Trophoblast cell (in vitro differentiated cells and primary cell): ENCODE measurements around the gene LRRC72.
"Not testable (repeated sequence)": the region's sequence is repeated elsewhere in the genome, so short reads cannot be mapped to it uniquely, and the experiment has no call there.

Source experiments
- DNase-seq, 2 donors: peaks; one replicate each; pipeline ENCODE4 v3.0.0-alpha.2; 2016
- H2AFZ ChIP-seq: 2 replicates; pipeline ENCODE4 v1.6.1; 2013; ENCODE audit warnings: low read length, moderate library complexity, mild to moderate bottlenecking; ENCODE audit not compliant: insufficient read depth, poor library complexity
- H2AK5ac ChIP-seq: 2 replicates; pipeline ENCODE4 v1.6.1; 2013; ENCODE audit warnings: mild to moderate bottlenecking, low read length
- H2BK120ac ChIP-seq: 2 replicates; pipeline ENCODE4 v1.6.1; 2013; ENCODE audit warnings: low read length, mild to moderate bottlenecking, moderate library complexity; ENCODE audit not compliant: insufficient read depth, poor library complexity
- H2BK12ac ChIP-seq: 2 replicates; pipeline ENCODE4 v1.6.1; 2013; ENCODE audit warnings: mild to moderate bottlenecking, low read length, moderate library complexity
- H2BK5ac ChIP-seq: 2 replicates; pipeline ENCODE4 v1.6.1; 2013; ENCODE audit warnings: low read length, low read depth, moderate library complexity, mild to moderate bottlenecking; ENCODE audit not compliant: poor library complexity
- H3K14ac ChIP-seq: 2 replicates; pipeline ENCODE4 v1.6.1; 2013; ENCODE audit warnings: mild to moderate bottlenecking, low read length
- H3K18ac ChIP-seq: 2 replicates; pipeline ENCODE4 v1.6.1; 2013; ENCODE audit warnings: mild to moderate bottlenecking, low read length
- H3K23ac ChIP-seq: 2 replicates; pipeline ENCODE4 v1.6.1; 2013; ENCODE audit warnings: low read length
- H3K27ac ChIP-seq: 2 replicates; pipeline ENCODE4 v1.5.1; 2013; ENCODE audit warnings: low read depth, mild to moderate bottlenecking, inconsistent platforms, low read length, moderate library complexity
- H3K27me3 ChIP-seq: 2 replicates; pipeline ENCODE4 v1.6.1; 2013; ENCODE audit warnings: inconsistent platforms, mild to moderate bottlenecking, low read length, moderate library complexity; ENCODE audit not compliant: insufficient read depth
- H3K36me3 ChIP-seq, 2 experiments: 1 replicate in 1 of 2; 2 replicates in 1 of 2; pipeline ENCODE4 v1.6.1; 2013; ENCODE audit warnings: low read length in 2 of 2, mild to moderate bottlenecking in 2 of 2, moderate library complexity in 1 of 2; ENCODE audit not compliant: insufficient read depth in 2 of 2, control insufficient read depth in 1 of 2
- H3K4ac ChIP-seq: 2 replicates; pipeline ENCODE4 v1.6.1; 2013; ENCODE audit warnings: low read depth, mild to moderate bottlenecking, low read length, moderate library complexity
- H3K4me1 ChIP-seq, 2 experiments: 1 replicate in 1 of 2; 2 replicates in 1 of 2; pipeline ENCODE4 v1.6.1; 2013; ENCODE audit warnings: low read length in 2 of 2, mild to moderate bottlenecking in 2 of 2, moderate library complexity in 1 of 2; ENCODE audit not compliant: insufficient read depth in 2 of 2, control insufficient read depth in 1 of 2
- H3K4me2 ChIP-seq: 2 replicates; pipeline ENCODE4 v1.6.1; 2013; ENCODE audit warnings: inconsistent platforms, mild to moderate bottlenecking, low read length, moderate library complexity
- H3K4me3 ChIP-seq: 2 replicates; pipeline ENCODE4 v1.5.1; 2013; ENCODE audit warnings: mild to moderate bottlenecking, low read depth, low read length, inconsistent platforms
- H3K79me1 ChIP-seq: one replicate; pipeline ENCODE4 v1.6.1; 2013; ENCODE audit warnings: low read length
- H3K79me2 ChIP-seq: 2 replicates; pipeline ENCODE4 v1.6.1; 2013; ENCODE audit warnings: low read length, mild to moderate bottlenecking; ENCODE audit not compliant: control insufficient read depth, insufficient read depth, poor library complexity
- H3K9ac ChIP-seq: 2 replicates; pipeline ENCODE4 v1.6.1; 2013; ENCODE audit warnings: mild to moderate bottlenecking, low read length
- H3K9me3 ChIP-seq: 2 replicates; pipeline ENCODE4 v1.6.1; 2013; ENCODE audit warnings: low read depth, mild to moderate bottlenecking, control low read depth, inconsistent platforms, low read length; ENCODE audit not compliant: insufficient read depth
- H4K12ac ChIP-seq: 2 replicates; pipeline ENCODE4 v1.6.1; 2013; ENCODE audit warnings: low read depth, mild to moderate bottlenecking, low read length, moderate library complexity
- H4K8ac ChIP-seq: 2 replicates; pipeline ENCODE4 v1.6.1; 2013; ENCODE audit warnings: low read depth, mild to moderate bottlenecking, low read length, moderate library complexity
- H4K91ac ChIP-seq: one replicate; pipeline ENCODE4 v1.6.1; 2013; ENCODE audit warnings: low read depth, mild to moderate bottlenecking, low read length, moderate library complexity
- WGBS: extraction: QIAGEN DNeasy Blood & Tissue Kit; methylation state at CpG from one replicate; pipeline ENCODE4 v1.1.7; 2013; ENCODE audit warnings: missing lambda C conversion rate; ENCODE audit not compliant: insufficient read length, insufficient coverage; ENCODE audit errors: extremely low coverage; 5-methylcytosine and 5-hydroxymethylcytosine counted together

The LRRC72 gene

DNA sequence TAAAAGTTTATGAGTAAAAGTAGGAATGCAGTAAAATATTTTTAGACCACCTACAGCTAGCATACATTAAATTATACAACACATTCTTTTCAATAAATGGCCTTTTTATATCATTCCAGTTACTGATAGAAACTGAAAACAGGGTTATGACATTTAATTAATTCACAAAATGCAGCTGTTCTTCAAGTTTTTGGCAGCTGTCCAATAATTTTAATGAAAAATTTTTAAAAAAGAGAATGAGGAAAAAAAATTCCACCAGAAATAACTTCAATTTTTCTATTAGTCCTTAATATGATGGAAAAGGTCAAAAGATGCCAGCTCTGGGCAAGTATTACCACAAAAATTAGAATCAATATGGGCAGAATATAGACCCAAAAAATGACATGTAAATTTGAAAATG is 11.9 kb upstream of the LRRC72 start:
- H3K23ac ChIP-seq, result no peak overlapping the region
- H4K91ac ChIP-seq, result no peak overlapping the region
- H3K4me1 ChIP-seq, result no peaks in the 10 kb centered on the region
- DNase-seq, result no peak
- no peaks in the 10 kb centered on the region for H3K27me3 ChIP-seq
- no peak overlapping the region for H4K8ac ChIP-seq
- H2AK5ac ChIP-seq, result no peak overlapping the region
- H3K9me3 ChIP-seq, result no peaks in the 10 kb centered on the region
- no peak overlapping the region for H3K27ac ChIP-seq
- H3K14ac ChIP-seq, result no peak overlapping the region
- H3K4ac ChIP-seq, result no peak overlapping the region
- H3K79me1 ChIP-seq, result no peaks in the 10 kb centered on the region
- H2BK120ac ChIP-seq, result no peak overlapping the region
- H3K79me2 ChIP-seq, result no peaks in the 10 kb centered on the region
- H3K18ac ChIP-seq, result no peak overlapping the region
- H2BK5ac ChIP-seq, result no peak overlapping the region
- H2AFZ ChIP-seq, result no peak overlapping the region
- no peak overlapping the region for H3K4me3 ChIP-seq
- no peak overlapping the region for H3K4me2 ChIP-seq
- H3K9ac ChIP-seq, result no peak overlapping the region
- no peak overlapping the region for H4K12ac ChIP-seq
- no peak overlapping the region for H2BK12ac ChIP-seq
- H3K36me3 ChIP-seq, result no peaks in the 10 kb centered on the region

DNA sequence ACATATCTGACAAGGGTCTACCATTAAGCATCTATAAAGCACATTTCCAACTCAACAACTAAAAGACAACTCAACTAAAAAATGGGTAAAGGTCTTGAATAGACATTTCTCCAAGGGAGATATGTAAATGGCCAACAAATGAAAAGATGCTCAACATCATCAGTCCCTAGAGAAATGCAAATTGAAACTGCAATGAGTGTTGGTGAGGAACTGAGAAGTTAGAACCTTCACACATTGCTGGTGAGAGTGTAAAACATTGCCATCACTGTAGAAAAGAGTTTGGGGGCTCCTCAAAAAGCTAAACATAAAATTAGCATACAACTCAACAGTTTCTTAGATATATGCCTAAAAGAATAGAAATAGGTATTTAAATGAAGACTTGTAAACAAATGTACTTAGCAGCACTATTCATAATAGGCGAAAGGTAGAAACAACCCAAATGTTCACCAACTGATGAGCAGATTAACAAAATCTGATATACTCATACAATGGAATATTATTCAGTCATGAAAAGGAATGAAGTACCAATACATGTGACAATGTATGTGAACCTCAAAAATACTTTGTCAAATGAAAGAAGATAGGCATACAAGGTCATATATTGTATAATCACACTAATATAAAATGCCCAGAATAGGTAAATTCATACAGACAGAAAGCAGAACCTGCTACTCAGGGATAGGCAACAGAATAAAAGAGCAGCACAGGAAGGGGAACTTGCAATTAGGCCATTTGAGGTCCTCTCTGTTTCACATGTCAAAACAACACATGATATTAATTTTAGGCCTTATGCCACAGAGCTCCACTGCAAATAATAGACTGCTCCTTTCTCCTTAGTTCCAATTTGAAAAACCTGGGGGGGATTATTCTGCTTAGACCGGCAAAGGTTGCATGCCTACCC is 10.6 kb upstream of the LRRC72 start:
- Histone ChIP-seq H2BK5ac (no peak overlapping the region), H2BK12ac (no peak overlapping the region), H4K91ac (no peak overlapping the region), H3K4me3 (no peak overlapping the region), H4K8ac (no peak overlapping the region), H3K14ac (no peak overlapping the region), H3K18ac (no peak overlapping the region), H3K9ac (no peak overlapping the region), H3K4me2 (no peak overlapping the region), H3K23ac (no peak overlapping the region), H2AFZ (no peak overlapping the region), H3K27ac (no peak overlapping the region), H2BK120ac (no peak overlapping the region), H3K27me3 (no peaks in the 10 kb centered on the region), H3K4me1 (no peaks in the 10 kb centered on the region), H3K36me3 (no peaks in the 10 kb centered on the region), H3K79me1 (no peaks in the 10 kb centered on the region), H2AK5ac (no peak overlapping the region), H4K12ac (no peak overlapping the region), H3K4ac (no peak overlapping the region), H3K9me3 (no peaks in the 10 kb centered on the region), H3K79me2 (no peaks in the 10 kb centered on the region)
- no peak for DNase-seq
- WGBS, result no CpG with 5 or more reads among the region's 2 CpGs

DNA sequence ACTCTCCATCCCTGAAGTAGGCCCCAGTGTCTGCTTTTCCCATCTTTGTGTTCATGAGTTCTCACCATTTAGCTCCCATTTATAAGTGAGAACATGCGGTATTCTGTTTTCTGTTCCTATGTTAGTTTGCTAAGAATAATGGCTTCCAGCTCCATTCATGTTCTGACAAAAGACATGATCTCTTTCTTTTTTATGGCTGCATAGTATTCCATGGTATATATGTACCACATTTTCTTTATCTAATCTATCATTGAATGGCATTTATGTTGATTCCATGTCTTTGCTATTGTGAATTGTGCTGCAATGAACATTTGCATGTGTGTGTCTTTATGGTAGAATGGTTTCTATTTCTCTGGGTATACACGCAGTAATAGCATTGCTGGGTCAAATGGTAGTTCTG is 6.6 kb upstream of the LRRC72 start:
- not testable (repeated sequence) for H3K36me3 ChIP-seq, H2BK120ac ChIP-seq, H3K9ac ChIP-seq, H2AK5ac ChIP-seq, H3K18ac ChIP-seq, H3K4ac ChIP-seq, H3K4me2 ChIP-seq, H3K79me1 ChIP-seq, H3K4me1 ChIP-seq, H4K12ac ChIP-seq, H4K91ac ChIP-seq, H2BK12ac ChIP-seq, H2AFZ ChIP-seq, H3K79me2 ChIP-seq, H3K9me3 ChIP-seq, H3K4me3 ChIP-seq, H3K27me3 ChIP-seq, H3K23ac ChIP-seq, H3K14ac ChIP-seq, H3K27ac ChIP-seq, H2BK5ac ChIP-seq, DNase-seq, H4K8ac ChIP-seq
- WGBS, result no CpG with 5 or more reads among the region's 2 CpGs

DNA sequence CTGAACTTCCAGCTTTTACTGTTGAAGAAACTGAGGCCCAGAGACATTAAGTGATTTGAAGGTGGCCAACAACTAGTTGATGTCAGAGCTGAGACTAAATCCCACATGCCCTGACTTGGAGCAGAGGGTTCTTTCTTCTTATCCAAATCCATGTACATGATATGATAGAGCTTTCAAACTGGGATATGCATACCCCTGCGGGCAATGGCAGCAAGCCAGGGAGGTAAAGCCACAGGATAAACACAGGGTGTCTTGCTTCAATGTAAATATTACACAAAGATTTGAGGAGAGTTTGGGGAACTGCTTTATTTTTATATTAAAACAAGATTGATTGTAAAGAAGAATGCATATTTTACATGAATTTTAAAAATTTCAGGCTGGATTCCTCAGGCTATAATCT is 2.3 kb upstream of the LRRC72 start:
- Histone ChIP-seq H4K8ac (no peak overlapping the region), H2BK5ac (no peak overlapping the region), H3K9me3 (peaks cover 1% of the 10 kb centered on the region), H3K14ac (no peak overlapping the region), H2AFZ (no peak overlapping the region), H3K4me2 (no peak overlapping the region), H3K79me1 (no peaks in the 10 kb centered on the region), H3K18ac (no peak overlapping the region), H3K79me2 (no peaks in the 10 kb centered on the region), H3K23ac (no peak overlapping the region), H2AK5ac (no peak overlapping the region), H2BK12ac (no peak overlapping the region), H3K9ac (no peak overlapping the region), H3K4me3 (no peak overlapping the region), H4K12ac (no peak overlapping the region), H3K4me1 (no peaks in the 10 kb centered on the region), H4K91ac (no peak overlapping the region), H3K27me3 (no peaks in the 10 kb centered on the region), H3K36me3 (no peaks in the 10 kb centered on the region), H3K27ac (no peak overlapping the region), H3K4ac (no peak overlapping the region), H2BK120ac (no peak overlapping the region)
- no peak for DNase-seq
- no CpG with 5 or more reads among the region's 1 CpG for WGBS
